Body of pancreas (tissue), 4 donors: Measurements from ENCODE around the gene PITPNC1.

Source experiments
- POLR2A ChIP-seq, 3 donors: fragments of 450-650 bp; IDR thresholded peaks; one replicate each; pipeline ENCODE4 v1.6.1; 2016; ENCODE audit warnings: antibody characterized with exemption in 3 of 3, mild to moderate bottlenecking in 2 of 3
- TF ChIP-seq, protein P1 (sequence below), 7 experiments: fragments of 450-650 bp in 4 of 7; fragments of 200-600 bp in 3 of 7; sonication (generic) in 3 of 7; IDR thresholded peaks; one replicate each; pipeline ENCODE4 v1.5.1; 2016 to 2019; ENCODE audit warnings: antibody characterized with exemption in 7 of 7

DNA sequence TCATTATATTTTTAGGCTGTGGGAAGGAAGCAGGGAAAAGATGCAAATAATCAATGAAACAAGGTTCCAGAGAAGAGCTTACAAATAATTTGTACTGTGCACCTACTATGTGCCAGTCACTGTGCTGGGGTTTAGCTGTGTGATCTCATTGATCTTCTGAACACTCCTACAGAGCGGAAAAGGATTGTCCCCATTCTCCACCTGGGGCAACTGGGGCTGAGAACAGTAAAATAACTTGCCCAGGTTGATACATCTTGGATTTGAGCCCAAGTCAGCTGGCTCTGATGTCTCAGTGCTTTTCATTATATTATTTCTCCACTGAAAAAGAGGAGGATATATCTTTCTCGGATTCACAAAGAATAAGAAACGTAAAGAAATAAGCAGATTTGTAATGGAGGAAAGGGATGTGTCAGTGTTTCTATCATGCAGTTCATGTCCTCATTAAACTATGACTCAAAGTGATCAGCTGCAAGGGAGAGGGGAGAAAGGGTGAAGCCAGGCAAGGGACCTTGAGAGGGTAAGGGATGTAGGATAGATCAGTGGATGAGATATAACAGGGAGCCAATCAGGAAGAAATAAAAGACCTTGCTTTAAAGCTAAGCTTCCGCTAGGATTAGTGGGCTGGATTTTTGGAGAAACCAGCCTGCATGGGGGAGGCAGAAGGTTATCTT, 197.0 kb downstream of the PITPNC1 start:
- TF ChIP-seq, protein P1, sequence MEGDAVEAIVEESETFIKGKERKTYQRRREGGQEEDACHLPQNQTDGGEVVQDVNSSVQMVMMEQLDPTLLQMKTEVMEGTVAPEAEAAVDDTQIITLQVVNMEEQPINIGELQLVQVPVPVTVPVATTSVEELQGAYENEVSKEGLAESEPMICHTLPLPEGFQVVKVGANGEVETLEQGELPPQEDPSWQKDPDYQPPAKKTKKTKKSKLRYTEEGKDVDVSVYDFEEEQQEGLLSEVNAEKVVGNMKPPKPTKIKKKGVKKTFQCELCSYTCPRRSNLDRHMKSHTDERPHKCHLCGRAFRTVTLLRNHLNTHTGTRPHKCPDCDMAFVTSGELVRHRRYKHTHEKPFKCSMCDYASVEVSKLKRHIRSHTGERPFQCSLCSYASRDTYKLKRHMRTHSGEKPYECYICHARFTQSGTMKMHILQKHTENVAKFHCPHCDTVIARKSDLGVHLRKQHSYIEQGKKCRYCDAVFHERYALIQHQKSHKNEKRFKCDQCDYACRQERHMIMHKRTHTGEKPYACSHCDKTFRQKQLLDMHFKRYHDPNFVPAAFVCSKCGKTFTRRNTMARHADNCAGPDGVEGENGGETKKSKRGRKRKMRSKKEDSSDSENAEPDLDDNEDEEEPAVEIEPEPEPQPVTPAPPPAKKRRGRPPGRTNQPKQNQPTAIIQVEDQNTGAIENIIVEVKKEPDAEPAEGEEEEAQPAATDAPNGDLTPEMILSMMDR (IDR thresholded peaks at IDR 0.05) = no peak
- TF ChIP-seq POLR2A (IDR thresholded peaks at IDR 0.05) = no peak
